HG03571 (cell line): ENCODE results near the gene VTI1B.
"Not testable (repeated sequence)": the region's sequence is repeated elsewhere in the genome, so short reads cannot be mapped to it uniquely, and the experiment has no call there.

Experiments used
- ATAC-seq: cut with Tn5 transposase; IDR thresholded peaks from one replicate; pipeline ENCODE4 v1.9.1; 2021; ENCODE audit not compliant: unreplicated experiment

The VTI1B gene

GRCh38 chr14:67674480-67675218 lies at the start of gene VTI1B:
Gene VTI1B, minus strand, starts transcription at chr14:67674632. Its CDS starts 143 bp downstream, at chr14:67674489.
- peak; percentile 84 for ATAC-seq

DNA sequence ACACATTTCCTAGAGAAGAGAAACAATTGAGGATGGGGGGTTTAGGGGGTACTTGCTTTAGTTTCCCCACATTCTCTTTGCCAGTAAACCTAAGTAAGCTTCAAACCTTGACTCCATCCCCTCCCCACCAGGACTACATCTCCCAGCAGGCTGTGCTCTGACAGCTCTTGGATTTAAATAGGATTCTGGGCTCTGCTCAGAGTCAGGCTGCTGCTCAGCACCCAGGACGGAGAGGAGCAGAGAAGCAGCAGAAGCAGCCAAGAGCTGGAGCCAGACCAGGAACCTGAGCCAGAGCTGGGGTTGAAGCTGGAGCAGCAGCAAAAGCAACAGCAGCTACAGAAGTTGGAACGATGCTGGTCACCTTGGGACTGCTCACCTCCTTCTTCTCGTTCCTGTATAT lies 47.9 kb upstream of the VTI1B start:
- ATAC-seq: no peak

- no peak for ATAC-seq
These were observed 47.4 kb upstream of the VTI1B start for GRCh38 chr14:67721875-67722274.

DNA sequence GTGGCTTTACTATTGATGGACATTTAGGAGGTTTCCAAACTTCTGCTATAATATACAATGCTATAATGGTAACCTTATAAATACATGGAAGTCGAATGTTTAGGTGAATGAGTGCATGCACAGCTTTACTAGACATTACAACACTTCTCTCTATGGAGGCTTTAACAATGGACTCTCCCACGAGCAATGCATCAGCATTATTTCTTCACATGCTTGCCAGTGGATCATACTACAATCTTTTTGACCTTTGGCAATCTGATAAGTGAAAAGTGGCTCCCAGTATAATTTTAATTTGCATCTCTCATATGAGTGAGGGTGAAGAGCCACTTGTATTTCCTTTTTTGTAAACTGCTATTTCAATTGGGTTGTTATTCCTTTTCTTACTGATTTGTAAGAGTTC lies 45.4 kb upstream of the VTI1B start:
- ATAC-seq: no peak

DNA sequence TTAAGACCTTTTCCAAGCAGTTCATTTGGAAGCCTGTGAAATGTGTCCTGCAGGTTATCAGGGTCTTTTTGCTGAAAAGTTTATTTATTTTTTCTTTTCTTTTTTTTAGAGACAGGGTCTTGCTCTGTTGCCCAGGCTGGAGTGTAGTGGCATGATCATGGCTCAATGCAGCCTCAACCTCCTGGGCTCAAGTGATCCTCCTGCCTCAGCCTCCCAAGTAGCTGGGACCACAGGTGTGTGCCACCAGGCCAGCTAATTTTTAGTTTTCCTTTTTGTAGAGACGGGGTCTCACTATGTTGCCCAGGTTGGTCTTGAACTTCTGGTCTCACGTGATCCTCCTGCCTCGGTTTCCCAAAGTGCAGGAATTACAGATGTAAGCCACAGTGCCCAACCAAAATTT lies 45.0 kb upstream of the VTI1B start:
- ATAC-seq: not testable (repeated sequence)

DNA sequence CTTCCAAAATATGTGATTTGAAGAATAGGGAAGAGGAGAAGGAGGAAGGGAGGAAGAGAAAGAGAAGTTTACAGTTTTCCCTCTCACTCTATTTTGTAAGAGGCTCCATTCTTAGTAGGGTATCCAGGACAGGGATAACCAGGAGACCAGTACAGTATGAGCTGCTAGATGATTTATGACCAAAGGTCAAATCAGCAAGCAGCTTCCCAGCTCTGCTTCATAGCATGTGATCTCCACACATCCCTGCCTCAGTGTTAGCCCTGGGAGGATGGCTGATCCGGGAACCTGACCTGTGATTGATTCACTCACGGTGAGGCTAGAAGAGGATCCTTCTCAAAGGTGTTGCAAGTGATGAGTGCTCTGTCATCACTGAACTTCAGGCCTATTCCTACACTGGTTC lies 43.8 kb upstream of the VTI1B start:
- no peak for ATAC-seq

GRCh38 chr14:67717048-67717447 lies 42.6 kb upstream of the VTI1B start:
- ATAC-seq: no peak

DNA sequence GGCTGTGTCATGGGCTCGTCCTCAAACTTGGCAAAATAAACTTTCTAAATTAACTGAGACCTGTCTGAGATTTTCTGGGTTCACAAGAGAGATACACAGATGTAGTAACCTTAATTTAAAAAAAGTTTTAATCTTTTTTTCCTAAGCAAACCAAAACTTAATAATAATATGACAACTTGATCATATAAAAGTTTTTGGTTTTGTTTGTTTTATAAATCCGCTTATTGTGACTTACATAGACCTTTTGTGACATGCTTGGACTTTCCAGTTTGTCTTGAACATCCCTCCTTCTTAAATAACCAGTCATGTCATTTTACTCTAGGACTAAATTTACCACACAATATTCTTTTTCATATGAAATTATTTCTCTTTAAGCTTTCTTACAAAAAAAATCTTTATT lies 35.8 kb upstream of the VTI1B start:
- no peak for ATAC-seq

GRCh38 chr14:67709796-67710195 lies 35.4 kb upstream of the VTI1B start:
- ATAC-seq: not testable (repeated sequence)

GRCh38 chr14:67709346-67709745 lies 34.9 kb upstream of the VTI1B start:
- not testable (repeated sequence) for ATAC-seq

DNA sequence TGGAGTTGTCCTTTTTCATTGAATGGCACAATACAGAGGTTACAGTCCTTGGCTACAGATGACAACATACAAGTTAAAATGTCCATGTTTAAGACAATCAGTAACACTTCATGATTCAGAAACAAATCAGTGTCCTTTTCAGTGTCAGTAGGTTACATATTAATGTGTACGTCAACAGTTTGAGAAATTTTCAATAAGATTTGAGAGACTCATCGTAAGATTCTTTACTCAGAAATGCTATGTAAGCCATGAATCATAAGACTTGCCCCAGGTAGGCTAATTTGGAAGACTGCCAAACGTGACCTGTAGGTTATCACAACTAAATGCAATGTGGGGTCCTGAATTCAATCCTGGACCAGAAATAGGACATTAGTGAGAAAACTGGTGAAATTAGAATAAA lies 30.8 kb upstream of the VTI1B start:
- ATAC-seq: no peak

DNA sequence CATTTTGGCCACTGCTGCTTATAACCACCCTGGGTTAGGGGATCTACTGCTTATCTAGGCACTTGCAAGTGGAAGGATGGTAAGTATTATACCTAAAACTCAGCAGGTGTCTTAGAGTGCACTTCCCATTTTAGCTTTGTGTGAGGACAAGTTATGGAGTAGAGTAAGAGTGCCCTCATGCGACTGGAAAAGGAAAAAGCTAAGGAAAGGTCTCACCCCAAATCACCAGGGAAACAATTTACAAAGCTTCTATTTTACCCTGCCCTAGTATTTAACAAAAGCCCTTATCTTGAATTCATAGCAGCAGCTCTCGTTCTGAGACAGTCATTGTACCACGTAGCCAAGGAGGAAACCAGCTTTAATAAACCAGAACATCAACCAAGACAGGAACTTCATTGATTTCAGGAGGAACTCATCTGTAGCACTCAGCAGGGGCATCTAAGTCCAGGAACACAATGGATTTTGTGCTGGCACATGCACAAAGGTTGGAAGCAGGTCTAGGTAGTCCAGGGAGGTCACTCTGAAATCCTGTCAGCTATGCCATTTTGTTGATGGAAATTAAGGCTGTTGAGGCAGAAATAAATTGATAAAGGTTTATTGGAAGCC lies 30.2 kb upstream of the VTI1B start:
- ATAC-seq: no peak

GRCh38 chr14:67703997-67704396 lies 29.6 kb upstream of the VTI1B start:
- ATAC-seq: no peak

DNA sequence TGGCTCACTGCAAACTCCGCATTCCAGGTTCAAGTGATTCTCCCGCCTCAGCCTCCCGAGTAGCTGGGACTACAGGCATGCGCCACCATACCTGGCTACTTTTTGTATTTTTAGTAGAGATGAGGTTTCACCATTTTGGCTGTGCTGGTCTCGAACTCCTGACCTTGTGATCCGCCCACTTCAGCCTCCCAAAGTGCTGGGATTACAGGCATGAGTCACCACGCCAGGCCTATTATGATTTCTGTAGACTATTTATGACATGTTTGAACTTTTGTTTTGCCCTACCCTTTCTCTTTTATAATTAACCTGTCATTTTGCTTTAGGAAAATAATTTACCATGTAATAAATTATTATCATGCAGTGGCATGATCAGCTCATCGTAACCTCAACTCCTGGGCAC lies 27.1 kb upstream of the VTI1B start, which contains the start of gene RDH12:
RDH12 (plus strand) TSS at position 395 of the 400 bp plus-strand sequence. CDS start 20,757 bp downstream, outside the sequence.
- not testable (repeated sequence) for ATAC-seq

DNA sequence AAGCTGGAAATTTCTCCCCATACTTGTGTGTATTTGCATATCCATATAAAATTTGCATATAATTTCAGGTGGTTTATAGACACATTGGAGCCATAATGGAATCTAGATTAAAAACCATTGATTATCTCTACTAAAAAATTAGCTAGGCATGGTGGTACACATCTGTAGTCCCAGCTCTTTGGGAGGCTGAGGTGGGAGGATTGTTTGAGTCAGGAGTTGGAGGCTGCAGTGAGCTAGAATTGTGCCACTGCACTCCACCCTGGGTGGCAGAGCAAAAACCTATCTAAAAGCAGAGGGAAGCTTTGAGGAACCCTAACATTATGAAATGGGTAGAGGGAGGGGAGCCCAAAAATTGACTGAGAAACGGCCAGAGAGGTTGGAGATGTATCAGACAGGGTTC lies 23.7 kb upstream of the VTI1B start:
- ATAC-seq: no peak

- no peak for ATAC-seq
These were observed 22.6 kb upstream of the VTI1B start for GRCh38 chr14:67697006-67697405.

GRCh38 chr14:67695394-67695949 lies 21.0 kb upstream of the VTI1B start, which contains the start of gene RDH11:
Gene RDH11, minus strand, starts transcription at chr14:67695764. Its CDS starts 61 bp downstream, at chr14:67695703.
- peak; percentile 85 for ATAC-seq

DNA sequence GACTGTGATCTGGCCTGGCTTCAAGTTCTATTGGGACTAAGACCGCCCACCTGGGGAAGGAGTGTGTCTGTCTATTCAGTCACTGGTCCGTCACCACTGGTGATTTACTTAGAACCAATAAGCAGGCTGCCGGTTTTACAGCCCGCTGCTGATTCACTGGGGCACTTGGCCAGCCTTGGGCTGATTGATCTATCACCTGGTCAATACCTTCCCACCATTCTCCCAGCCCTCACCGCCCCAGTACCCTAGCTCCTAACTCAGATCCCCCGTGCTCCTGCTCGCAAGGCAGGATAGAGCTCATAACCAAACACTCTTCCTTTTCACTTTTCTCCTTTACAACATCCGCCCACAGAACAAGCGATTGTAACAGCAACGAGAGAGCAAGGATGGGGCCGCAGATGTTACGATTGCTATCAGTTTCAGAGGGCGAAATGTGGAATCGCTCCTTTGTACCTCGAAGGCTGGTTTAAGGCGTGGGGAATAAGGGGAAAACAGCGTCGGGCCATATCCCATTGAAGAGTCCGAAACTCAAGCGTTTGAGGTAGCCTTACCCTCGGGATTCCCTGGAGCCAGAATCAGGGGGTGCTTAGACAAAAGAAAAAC lies 20.5 kb upstream of the VTI1B start:
- ATAC-seq: peak; percentile 87

DNA sequence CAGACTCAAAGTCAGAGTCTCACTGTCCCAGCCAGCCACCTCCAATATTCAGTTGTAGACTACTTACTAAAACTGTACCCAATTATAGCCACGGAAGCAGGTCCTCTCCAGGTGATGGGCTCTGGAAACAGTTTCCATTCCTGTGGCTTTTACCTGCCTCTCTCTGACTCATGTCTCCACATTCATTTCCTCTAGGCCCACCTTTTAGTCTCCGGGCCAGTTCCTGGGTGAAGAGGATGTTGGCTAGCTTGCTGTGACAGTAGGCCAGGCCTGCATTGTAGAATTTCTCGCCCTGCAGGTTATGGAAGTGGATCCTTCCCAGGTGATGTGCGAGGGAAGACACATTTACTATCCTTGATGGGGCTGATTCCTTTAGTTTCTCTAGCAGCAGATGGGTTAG lies 15.6 kb upstream of the VTI1B start:
- no peak for ATAC-seq

- no peak for ATAC-seq
These were observed 9.4 kb upstream of the VTI1B start for GRCh38 chr14:67683842-67684241.

GRCh38 chr14:67680941-67681340 lies 6.5 kb upstream of the VTI1B start:
- no peak for ATAC-seq

DNA sequence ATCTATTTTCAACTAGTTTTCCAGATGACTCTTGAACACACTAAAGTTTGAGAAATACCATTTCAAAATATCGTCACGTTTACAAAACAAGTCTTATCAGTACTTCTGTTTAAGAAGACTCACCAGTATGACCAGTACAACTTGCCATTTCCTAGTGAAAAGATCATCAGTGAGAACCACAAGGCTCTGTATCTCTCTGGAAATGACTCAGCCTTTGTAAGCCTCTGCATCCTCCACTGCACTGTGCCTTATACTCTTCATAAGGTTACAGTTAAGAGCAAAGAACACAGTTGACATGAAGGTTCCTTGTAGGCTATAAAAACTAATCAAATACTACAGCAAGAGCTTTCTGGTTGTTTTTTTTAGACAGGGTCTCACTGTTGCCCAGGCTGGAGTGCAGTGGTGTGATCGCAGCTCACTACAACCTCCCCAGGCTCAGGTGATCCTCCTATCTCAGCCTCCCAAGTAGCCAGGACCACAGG lies 5.7 kb upstream of the VTI1B start:
- ATAC-seq: peak; percentile 92
